Mucosa of stomach (tissue), 1 donor: ENCODE data around the gene SLC41A2.
"Not testable (repeated sequence)": the region's sequence is repeated elsewhere in the genome, so short reads cannot be mapped to it uniquely, and the experiment has no call there.

Source experiments
- H3K27me3 ChIP-seq: one replicate; pipeline ENCODE4 v1.7.0; 2013; ENCODE audit warnings: mild to moderate bottlenecking, low read length; ENCODE audit not compliant: control insufficient read depth, insufficient read depth
- H3K36me3 ChIP-seq: one replicate; pipeline ENCODE4 v1.7.0; 2013; ENCODE audit warnings: low read length; ENCODE audit not compliant: control insufficient read depth, insufficient read depth
- H3K4me1 ChIP-seq: one replicate; pipeline ENCODE4 v1.7.0; 2013; ENCODE audit warnings: mild to moderate bottlenecking, low read length; ENCODE audit not compliant: control insufficient read depth, insufficient read depth
- H3K4me3 ChIP-seq: one replicate; pipeline ENCODE4 v1.7.0; 2013; ENCODE audit warnings: low read length
- H3K9ac ChIP-seq: one replicate; pipeline ENCODE4 v1.7.0; 2013; ENCODE audit warnings: mild to moderate bottlenecking, low read length, moderate library complexity
- H3K9me3 ChIP-seq: one replicate; pipeline ENCODE4 v1.7.0; 2013; ENCODE audit warnings: mild to moderate bottlenecking, low read length, moderate library complexity; ENCODE audit not compliant: control insufficient read depth
- donor health status: Pancreatic carcinoma.

The SLC41A2 gene

DNA sequence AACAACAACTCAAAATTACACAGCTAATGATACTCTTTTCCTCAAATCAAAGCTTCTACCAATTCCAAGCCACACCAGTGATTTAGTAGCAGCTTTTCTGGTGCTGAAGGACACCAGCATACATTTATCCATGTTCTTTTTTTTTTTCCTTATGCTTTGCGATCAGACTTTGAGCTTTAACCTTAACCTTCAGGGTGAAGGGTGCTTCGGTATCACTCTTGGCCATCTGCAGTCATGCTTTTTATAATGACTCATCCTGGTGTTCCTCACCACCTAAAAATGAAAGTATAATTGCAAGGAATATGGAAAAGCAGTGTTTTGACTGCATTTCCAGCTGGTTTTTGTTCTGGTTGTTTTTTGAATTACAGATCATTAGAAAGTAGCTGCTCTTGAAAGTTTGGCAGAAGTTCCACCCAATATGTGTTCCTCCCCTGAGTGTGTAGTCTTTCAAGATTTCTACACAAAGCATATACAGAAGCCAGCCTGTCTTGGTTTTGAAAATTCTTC is 1.3 kb upstream of the SLC41A2 start:
- no peaks in the 10 kb centered on the region for H3K36me3 ChIP-seq
- no peaks in the 10 kb centered on the region for H3K27me3 ChIP-seq
- no peak overlapping the region for H3K4me3 ChIP-seq
- H3K9ac ChIP-seq: no peak overlapping the region
- H3K4me1 ChIP-seq: peaks cover 20% of the 10 kb centered on the region
- no peaks in the 10 kb centered on the region for H3K9me3 ChIP-seq

DNA sequence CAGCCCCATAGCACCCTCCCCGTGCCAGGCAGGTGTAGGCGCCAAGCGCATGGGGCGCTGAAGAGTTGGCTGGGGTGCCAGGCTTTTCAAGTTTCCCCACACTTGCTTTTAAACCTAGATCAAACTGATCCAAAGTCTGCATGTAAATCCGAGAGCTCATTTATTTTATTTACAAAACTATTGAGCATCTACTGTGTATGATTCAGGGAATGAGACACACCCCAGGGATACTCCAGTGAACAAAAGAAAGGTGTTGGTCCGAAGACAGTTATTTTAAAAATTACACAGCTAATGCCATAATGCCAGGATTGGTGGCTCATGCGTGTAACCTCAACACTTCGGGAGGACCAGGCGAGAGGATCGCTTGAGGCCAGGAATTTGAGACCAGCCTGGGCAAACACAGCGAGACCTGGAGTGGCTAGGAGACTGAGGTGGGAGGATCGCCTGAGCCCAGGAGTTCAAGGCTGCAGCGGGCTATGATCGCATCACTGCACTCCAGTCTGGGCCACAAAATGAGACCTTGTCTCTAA is 780 bp upstream of the SLC41A2 start:
- Histone ChIP-seq H3K27me3 (no peaks in the 10 kb centered on the region), H3K9me3 (no peaks in the 10 kb centered on the region), H3K36me3 (no peaks in the 10 kb centered on the region), H3K4me3 (peak overlapping the region; percentile 51), H3K4me1 (peaks cover 20% of the 10 kb centered on the region), H3K9ac (peak overlapping the region; percentile 78)

DNA sequence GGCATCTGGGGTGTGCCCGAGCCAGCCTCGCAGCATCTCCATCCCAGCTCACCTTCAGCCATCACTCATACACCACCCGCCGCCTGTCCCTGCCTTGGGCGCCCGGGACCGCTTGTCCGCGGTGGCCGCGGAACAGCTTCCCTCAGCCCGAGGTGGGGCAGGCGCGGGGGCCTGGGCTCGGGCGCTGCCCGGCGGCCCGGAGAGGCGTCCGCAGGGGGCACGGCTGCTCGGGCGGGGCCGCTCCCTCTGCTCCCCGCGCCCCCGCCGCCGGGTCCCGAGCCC is 430 bp downstream of the SLC41A2 start:
- Histone ChIP-seq H3K9me3 (no peaks in the 10 kb centered on the region), H3K9ac (peak overlapping the region; percentile 80), H3K36me3 (no peaks in the 10 kb centered on the region), H3K4me1 (peaks cover 22% of the 10 kb centered on the region), H3K4me3 (peak overlapping the region; percentile 50), H3K27me3 (no peaks in the 10 kb centered on the region)

DNA sequence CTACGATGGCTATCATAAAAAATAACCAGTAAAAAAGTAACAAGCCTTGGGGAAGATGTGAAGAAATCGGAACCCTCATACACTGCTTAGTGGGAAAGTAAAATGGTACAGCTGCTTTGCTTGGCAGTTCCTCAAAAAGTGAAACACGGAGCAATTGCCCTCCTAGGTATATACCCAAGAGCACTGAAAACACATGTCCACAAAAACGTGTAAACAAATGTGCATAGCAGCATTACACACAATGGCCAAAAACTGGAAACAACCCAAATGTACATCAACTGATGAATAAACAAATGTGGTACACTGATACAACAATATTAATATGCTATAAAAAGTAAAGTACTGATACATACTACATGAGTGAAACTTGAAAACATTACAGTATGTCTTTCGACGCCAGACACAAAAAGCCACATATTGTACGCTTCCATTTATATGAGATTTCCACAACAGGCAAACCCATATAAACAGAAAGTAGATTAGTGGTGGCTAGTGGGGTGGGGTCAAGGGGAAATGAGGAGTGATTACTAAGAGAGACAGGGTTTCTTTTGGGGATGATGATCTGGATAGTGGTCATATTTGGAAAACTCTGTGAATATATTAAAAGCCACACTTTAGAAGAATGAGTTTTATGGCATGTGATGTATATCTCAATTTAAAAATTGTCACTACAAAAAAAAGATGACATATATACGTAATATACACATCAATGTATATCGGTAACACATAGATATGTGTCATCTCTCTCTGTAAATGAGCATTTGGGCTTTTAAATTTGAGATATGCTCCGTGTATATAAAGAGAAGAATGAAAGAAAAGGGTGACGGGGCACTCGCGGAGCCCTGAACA is 996 bp downstream of the SLC41A2 start:
- H3K4me3 ChIP-seq: peak overlapping the region; percentile 50
- no peaks in the 10 kb centered on the region for H3K27me3 ChIP-seq
- H3K9ac ChIP-seq: peak overlapping the region; percentile 80
- H3K36me3 ChIP-seq: no peaks in the 10 kb centered on the region
- H3K4me1 ChIP-seq: peaks cover 25% of the 10 kb centered on the region
- no peaks in the 10 kb centered on the region for H3K9me3 ChIP-seq

DNA sequence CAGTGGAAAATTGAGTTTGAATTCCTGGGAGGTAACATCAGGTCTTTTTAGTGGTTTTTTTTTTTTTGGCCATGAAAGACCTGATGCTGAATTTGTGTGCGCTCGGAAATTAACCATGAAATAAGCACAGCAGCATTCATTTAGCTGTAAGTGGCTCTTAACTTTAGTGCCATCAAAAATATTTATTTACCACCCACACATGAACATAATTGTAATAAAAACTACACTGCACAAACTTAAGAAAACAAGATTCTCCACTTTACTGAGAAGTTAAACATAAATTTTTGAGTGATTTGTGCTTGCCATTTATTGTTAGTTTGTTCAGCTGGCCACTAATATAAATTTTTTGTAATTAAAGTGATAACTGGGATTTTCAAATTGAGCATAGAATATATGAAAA is 2.4 kb downstream of the SLC41A2 start:
- no peak overlapping the region for H3K4me3 ChIP-seq
- H3K36me3 ChIP-seq: no peaks in the 10 kb centered on the region
- H3K9ac ChIP-seq: no peak overlapping the region
- peaks cover 28% of the 10 kb centered on the region for H3K4me1 ChIP-seq
- no peaks in the 10 kb centered on the region for H3K27me3 ChIP-seq
- no peaks in the 10 kb centered on the region for H3K9me3 ChIP-seq

DNA sequence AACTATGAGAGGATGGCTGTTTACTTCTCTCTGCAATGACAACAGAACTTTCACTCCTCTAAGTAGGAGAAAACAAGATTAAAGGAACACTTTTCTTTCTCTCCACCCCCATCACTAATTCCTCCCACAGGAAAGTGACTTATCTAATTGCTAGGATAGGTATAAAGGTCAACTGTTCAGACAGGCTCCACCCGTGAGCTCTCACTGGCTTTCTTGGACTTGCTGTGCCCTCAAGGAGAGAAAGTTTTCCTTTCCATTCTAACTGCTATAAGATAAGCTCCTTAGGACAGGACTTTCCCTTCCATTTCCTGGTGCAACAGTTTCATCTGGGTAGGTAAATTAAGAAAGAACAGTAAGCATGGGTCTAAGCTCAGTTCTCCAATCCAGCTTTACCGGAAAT is 4.8 kb downstream of the SLC41A2 start:
- Histone ChIP-seq H3K4me3 (no peak overlapping the region), H3K9me3 (no peaks in the 10 kb centered on the region), H3K9ac (peak overlapping the region; percentile 0), H3K36me3 (no peaks in the 10 kb centered on the region), H3K27me3 (no peaks in the 10 kb centered on the region), H3K4me1 (peaks cover 19% of the 10 kb centered on the region)

DNA sequence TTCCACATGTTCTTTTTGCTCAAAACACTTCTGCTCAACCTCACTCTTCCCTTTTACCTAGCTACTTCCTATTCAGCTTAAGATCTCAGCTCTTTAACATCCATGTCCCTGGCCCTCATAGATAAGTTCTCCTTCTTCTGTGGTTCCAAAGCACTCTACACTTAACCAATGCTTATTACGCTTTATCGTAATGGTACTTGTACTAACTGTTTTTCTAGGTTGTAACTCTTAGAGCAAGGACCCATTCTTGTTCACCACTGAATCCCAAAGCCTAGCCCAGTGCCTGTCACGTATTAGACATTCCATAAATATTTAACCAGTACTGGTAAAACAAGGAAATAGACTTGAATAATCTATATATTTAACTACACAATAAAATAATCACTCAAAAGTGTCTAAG is 5.3 kb downstream of the SLC41A2 start:
- no peaks in the 10 kb centered on the region for H3K27me3 ChIP-seq
- H3K36me3 ChIP-seq: no peaks in the 10 kb centered on the region
- H3K9me3 ChIP-seq: no peaks in the 10 kb centered on the region
- peak overlapping the region; percentile 20 for H3K9ac ChIP-seq
- H3K4me1 ChIP-seq: peaks cover 19% of the 10 kb centered on the region
- H3K4me3 ChIP-seq: no peak overlapping the region

DNA sequence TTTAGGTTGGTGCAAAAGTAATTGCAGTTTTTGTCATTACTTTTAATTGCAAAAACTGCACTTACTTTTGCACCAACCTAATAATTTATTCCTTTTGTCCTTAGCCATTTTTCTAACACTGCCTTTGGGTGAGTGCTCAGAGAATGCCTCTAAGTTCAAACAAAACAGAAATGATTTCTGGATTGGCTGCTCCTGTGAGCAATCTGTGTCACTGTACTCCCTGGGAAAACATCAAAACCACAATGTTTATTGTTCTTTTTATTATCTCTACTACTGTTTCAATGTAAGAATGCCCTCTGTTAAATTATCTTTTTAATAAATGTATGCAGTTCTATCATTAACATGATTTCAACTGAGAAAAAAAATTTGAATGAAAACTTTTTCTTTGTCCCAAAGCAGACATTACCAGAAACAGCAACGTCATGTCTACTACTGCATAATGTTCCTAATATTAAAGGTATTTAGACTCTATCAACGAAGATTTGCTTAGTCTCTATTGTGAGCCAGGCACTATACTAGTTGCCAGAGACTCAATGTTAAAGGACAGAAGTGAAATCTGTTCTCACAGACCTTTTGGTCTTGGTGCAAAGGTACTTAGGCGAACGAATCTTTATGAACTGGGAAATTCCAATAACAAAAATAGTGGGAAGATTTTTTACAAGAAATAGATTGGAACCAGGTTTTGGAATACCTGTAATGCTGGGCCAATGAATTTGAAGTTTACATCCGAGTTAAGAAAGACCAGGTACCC is 6.2 kb downstream of the SLC41A2 start:
- Histone ChIP-seq H3K4me1 (peaks cover 19% of the 10 kb centered on the region), H3K9ac (peak overlapping the region; percentile 5)

DNA sequence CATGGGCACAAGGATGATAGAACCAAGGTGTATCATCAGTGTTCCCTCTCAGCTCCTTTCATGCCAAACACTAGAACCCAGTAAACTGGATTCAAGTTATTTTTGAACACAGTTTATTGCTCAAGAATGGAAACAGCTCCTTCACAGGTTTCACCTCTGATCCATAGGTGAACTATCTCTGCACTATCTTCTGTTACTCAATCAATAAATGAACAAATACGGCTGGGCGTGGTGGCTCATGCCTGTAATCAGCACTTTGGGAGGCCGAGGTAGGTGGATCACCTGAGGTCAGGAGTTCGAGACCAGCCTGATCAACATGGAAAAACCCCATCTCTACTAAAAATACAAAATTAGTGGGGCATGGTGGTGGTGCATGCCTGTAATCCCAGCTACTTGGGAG is 9.4 kb downstream of the SLC41A2 start:
- H3K27me3 ChIP-seq, H3K9ac ChIP-seq, H3K9me3 ChIP-seq, H3K36me3 ChIP-seq, H3K4me3 ChIP-seq: not testable (repeated sequence)
- H3K4me1 ChIP-seq: peaks cover 26% of the 10 kb centered on the region

More for the DNA sequence above, 6.2 kb downstream of the SLC41A2 start:
- Histone ChIP-seq H3K9me3 (no peaks in the 10 kb centered on the region), H3K36me3 (no peaks in the 10 kb centered on the region), H3K4me3 (no peak overlapping the region), H3K27me3 (no peaks in the 10 kb centered on the region)

DNA sequence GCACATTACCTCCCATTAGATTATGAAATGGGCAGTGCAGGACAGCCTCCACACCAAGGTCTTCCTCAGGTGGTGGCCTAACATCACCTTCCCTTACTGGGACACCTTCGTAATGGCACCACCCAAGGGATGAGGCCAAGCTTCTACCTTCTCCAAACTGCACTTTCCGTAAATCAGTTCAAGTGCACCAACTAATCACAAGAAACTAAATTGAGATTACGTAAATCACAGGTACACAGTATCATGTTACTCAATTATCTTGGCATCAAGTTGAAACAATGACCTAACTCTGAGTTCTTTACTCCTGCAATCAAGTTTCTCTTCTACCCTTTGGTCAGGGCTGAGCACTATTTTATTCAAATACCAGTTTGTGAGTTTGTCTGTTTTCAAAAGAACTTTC is 13.8 kb downstream of the SLC41A2 start:
- Histone ChIP-seq H3K4me1 (peaks cover 11% of the 10 kb centered on the region), H3K9ac (no peak overlapping the region), H3K27me3 (no peaks in the 10 kb centered on the region), H3K9me3 (no peaks in the 10 kb centered on the region), H3K36me3 (no peaks in the 10 kb centered on the region), H3K4me3 (no peak overlapping the region)

DNA sequence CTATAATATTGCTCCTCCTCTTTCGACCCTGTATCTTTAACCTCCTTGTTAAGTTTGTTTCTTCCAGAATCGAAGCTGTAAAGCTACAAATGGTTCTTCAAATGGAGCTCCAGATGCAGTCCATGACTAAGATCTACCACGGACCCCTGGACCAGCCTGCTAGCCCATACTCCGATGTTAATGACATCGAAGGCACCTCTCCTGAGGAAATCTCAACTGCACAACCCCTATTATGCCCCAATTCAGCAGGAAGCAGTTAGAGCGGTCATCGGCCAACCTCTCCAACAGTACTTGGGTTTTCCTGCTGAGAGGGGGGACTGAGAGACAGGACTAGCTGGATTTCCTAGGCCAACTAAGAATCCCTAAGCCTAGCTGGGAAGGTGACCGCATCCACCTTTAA is 14.7 kb downstream of the SLC41A2 start:
- H3K4me1 ChIP-seq: peaks cover 14% of the 10 kb centered on the region
- not testable (repeated sequence) for H3K27me3 ChIP-seq, H3K4me3 ChIP-seq, H3K36me3 ChIP-seq, H3K9me3 ChIP-seq, H3K9ac ChIP-seq

DNA sequence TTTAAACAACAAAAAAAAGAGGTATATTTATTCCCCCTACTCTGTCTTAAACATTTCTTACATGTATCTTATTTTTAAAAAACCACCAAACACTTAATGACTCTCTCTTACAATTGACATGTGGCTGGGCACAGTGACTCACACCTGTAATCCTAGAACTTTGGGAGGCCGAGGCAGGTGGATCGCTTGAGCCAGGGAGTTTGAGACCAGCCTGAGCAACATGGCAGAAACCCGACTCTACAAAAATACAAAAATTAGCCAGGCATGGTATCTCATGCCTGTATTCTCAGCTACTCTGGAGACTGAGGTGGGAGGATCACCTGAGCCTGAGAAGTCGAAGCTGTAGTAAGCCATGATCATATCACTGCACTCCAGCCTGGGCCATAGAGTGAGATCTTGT is 16.0 kb downstream of the SLC41A2 start:
- Histone ChIP-seq H3K9me3 (no peaks in the 10 kb centered on the region), H3K36me3 (no peaks in the 10 kb centered on the region), H3K4me3 (no peak overlapping the region), H3K27me3 (no peaks in the 10 kb centered on the region), H3K4me1 (peaks cover 18% of the 10 kb centered on the region), H3K9ac (no peak overlapping the region)
